ENCODE measurements around the gene FGD4.

The FGD4 gene

GRCh38 chr12:32377344-32378055 lies 21.9 kb upstream of the FGD4 start:
- H3K9me3 ChIP-seq (ENCODE audit: control insufficient read depth, low read length) = no peaks in the 10 kb centered on the region
- no peaks in the 10 kb centered on the region for H3K36me3 ChIP-seq (ENCODE audit: control insufficient read depth, insufficient read depth, low read length)
- no peak for TF ChIP-seq CTCF (IDR thresholded peaks at IDR 0.05)
- H3K79me2 ChIP-seq = no peaks in the 10 kb centered on the region
- peak overlapping the region; percentile 57 for H3K4me2 ChIP-seq (ENCODE audit: low read length)
- H3K27ac ChIP-seq = no peak overlapping the region
- H2AFZ ChIP-seq = no peak overlapping the region
- H3K4me1 ChIP-seq = no peaks in the 10 kb centered on the region
- no peak overlapping the region for H3K4me3 ChIP-seq (ENCODE audit: low read depth, low read length)
- no peaks in the 10 kb centered on the region for H3K27me3 ChIP-seq (ENCODE audit: control insufficient read depth, insufficient read depth, low read length)
- no peak overlapping the region for H3K9ac ChIP-seq

GRCh38 chr12:32379213-32379612 lies 20.1 kb upstream of the FGD4 start:
- Histone ChIP-seq H3K27me3 (ENCODE audit: control insufficient read depth, insufficient read depth, low read length) (no peaks in the 10 kb centered on the region), H3K27ac (no peak overlapping the region), H3K9me3 (ENCODE audit: control insufficient read depth, low read length) (no peaks in the 10 kb centered on the region), H3K36me3 (ENCODE audit: control insufficient read depth, insufficient read depth, low read length) (no peaks in the 10 kb centered on the region), H3K79me2 (no peaks in the 10 kb centered on the region), H2AFZ (no peak overlapping the region), H3K4me3 (ENCODE audit: low read depth, low read length) (no peak overlapping the region), H3K4me1 (no peaks in the 10 kb centered on the region), H3K9ac (no peak overlapping the region), H3K4me2 (ENCODE audit: low read length) (no peak overlapping the region)
- TF ChIP-seq CTCF (IDR thresholded peaks at IDR 0.05) = no peak

GRCh38 chr12:32379667-32380066 lies 19.7 kb upstream of the FGD4 start:
- Histone ChIP-seq H3K27ac (no peak overlapping the region), H3K27me3 (ENCODE audit: control insufficient read depth, insufficient read depth, low read length) (no peaks in the 10 kb centered on the region), H2AFZ (no peak overlapping the region), H3K4me3 (ENCODE audit: low read depth, low read length) (no peak overlapping the region), H3K79me2 (no peaks in the 10 kb centered on the region), H3K4me2 (ENCODE audit: low read length) (no peak overlapping the region), H3K9ac (no peak overlapping the region), H3K36me3 (ENCODE audit: control insufficient read depth, insufficient read depth, low read length) (no peaks in the 10 kb centered on the region), H3K4me1 (no peaks in the 10 kb centered on the region), H3K9me3 (ENCODE audit: control insufficient read depth, low read length) (no peaks in the 10 kb centered on the region)
- TF ChIP-seq CTCF (IDR thresholded peaks at IDR 0.05) = no peak

GRCh38 chr12:32382226-32382625 lies 17.1 kb upstream of the FGD4 start:
- no peak for TF ChIP-seq CTCF (IDR thresholded peaks at IDR 0.05)
- H3K27me3 ChIP-seq (ENCODE audit: control insufficient read depth, insufficient read depth, low read length) = no peaks in the 10 kb centered on the region
- no peaks in the 10 kb centered on the region for H3K4me1 ChIP-seq
- H3K36me3 ChIP-seq (ENCODE audit: control insufficient read depth, insufficient read depth, low read length) = no peaks in the 10 kb centered on the region
- H3K9ac ChIP-seq = no peak overlapping the region
- H2AFZ ChIP-seq = no peak overlapping the region
- H3K79me2 ChIP-seq = no peaks in the 10 kb centered on the region
- H3K4me3 ChIP-seq (ENCODE audit: low read depth, low read length) = no peak overlapping the region
- no peak overlapping the region for H3K27ac ChIP-seq
- H3K4me2 ChIP-seq (ENCODE audit: low read length) = no peak overlapping the region
- no peaks in the 10 kb centered on the region for H3K9me3 ChIP-seq (ENCODE audit: control insufficient read depth, low read length)

GRCh38 chr12:32390572-32391219 lies 8.7 kb upstream of the FGD4 start:
- Histone ChIP-seq H3K9me3 (ENCODE audit: control insufficient read depth, low read length) (no peaks in the 10 kb centered on the region), H3K9ac (no peak overlapping the region), H3K27me3 (ENCODE audit: control insufficient read depth, insufficient read depth, low read length) (no peaks in the 10 kb centered on the region), H3K4me2 (ENCODE audit: low read length) (no peak overlapping the region), H3K4me3 (ENCODE audit: low read depth, low read length) (no peak overlapping the region), H3K36me3 (ENCODE audit: control insufficient read depth, insufficient read depth, low read length) (no peaks in the 10 kb centered on the region), H3K79me2 (no peaks in the 10 kb centered on the region), H2AFZ (peak overlapping the region; percentile 80), H3K27ac (no peak overlapping the region), H3K4me1 (no peaks in the 10 kb centered on the region)
- no peak for TF ChIP-seq CTCF (IDR thresholded peaks at IDR 0.05)

All from parathyroid adenoma (tissue), 2 donors.